Keratinocyte (primary cell): Measurements from ENCODE around the gene GNAS-AS1.

Experiments
- CTCF ChIP-seq, 3 experiments: IDR thresholded peaks in 1 of 3; conservative IDR thresholded peaks in 1 of 3; optimal IDR thresholded peaks in 1 of 3; 2 replicates in 2 of 3; 3 replicates in 1 of 3; pipeline versions ENCODE3 to v1.5.1; 2011; ENCODE audit warnings: low read length in 3 of 3, mild to moderate bottlenecking in 3 of 3, moderate library complexity in 2 of 3, control low read depth in 1 of 3, inconsistent platforms in 1 of 3; ENCODE audit not compliant: insufficient read depth in 2 of 3; ENCODE audit errors: extremely low read depth in 1 of 3
- EZH2 ChIP-seq: IDR thresholded peaks from one replicate; pipeline ENCODE4 v1.6.1; 2012; ENCODE audit warnings: inconsistent platforms, mild to moderate bottlenecking, low read length, moderate library complexity

- TF ChIP-seq CTCF (optimal IDR thresholded peaks at IDR 0.05 in 1 of 3, IDR thresholded peaks at IDR 0.05 in 1 of 3, conservative IDR thresholded peaks at IDR 0.05 in 1 of 3; ENCODE audit: extremely low read depth in 1 of 3, insufficient read depth in 2 of 3, low read length in 3 of 3) (no peak), EZH2 (no peak)
These were observed 19.0 kb upstream of the GNAS-AS1 start for GRCh38 chr20:58869662-58870227.
